Placental epithelial cell (primary cell): ENCODE data around the gene NAGK. TPM values are rescaled to one million over a fixed set of nuclear protein-coding genes. Genes with fewer than 3 reads are reported as not detected.

Experiments used
- total RNA-seq: library from RNA; depleted of rRNA; stranded (reverse); fragments of >200 nt; gene quantifications from 2 replicates; pipeline ENCODE4 v1.2.3, GENCODE V29; 2012

NAGK gene
- total RNA-seq: 71.1 and 76.9 TPM in 2 replicates

GRCh38 chr2:71068218-71069035, at the start of gene NAGK:
Gene NAGK (plus strand): TSS chr2:71068648. CDS start chr2:71068684, 36 bp downstream.

Other genes starting within 250 kb of the NAGK start
- not detected in 2 replicates for gene CLEC4F, start 248.0 kb upstream of the NAGK start, total RNA-seq
- gene CD207, start 232.8 kb upstream of the NAGK start, total RNA-seq: not detected in 2 replicates
- 0.39 and 0.76 TPM in 2 replicates for gene VAX2, start 168.1 kb upstream of the NAGK start, total RNA-seq
- not detected in 2 replicates for gene ATP6V1B1, start 132.7 kb upstream of the NAGK start, total RNA-seq
- gene ANKRD53, start 90.0 kb upstream of the NAGK start, total RNA-seq: 0.65 and 1.6 TPM in 2 replicates
- 14.9 and 29.6 TPM in 2 replicates for gene TEX261, start 73.8 kb upstream of the NAGK start, total RNA-seq
- 13.6 and 29.8 TPM in 2 replicates for gene MCEE, start 61.6 kb downstream of the NAGK start, total RNA-seq
- 14.9 and 21.6 TPM in 2 replicates for gene MPHOSPH10, start 62.0 kb downstream of the NAGK start, total RNA-seq
- 0.98 and 2.4 TPM in 2 replicates for gene PAIP2B, start 158.5 kb downstream of the NAGK start, total RNA-seq